A549 (cell line): ENCODE data around the gene AUH.
A peak's percentile ranks its signal among the peaks of the same experiment; 100 is the strongest.

Experiments
- CTCF ChIP-seq: fragments of >200 bp; sonication (Bioruptor Twin); formaldehyde crosslinking; IDR thresholded peaks from 3 replicates; pipeline ENCODE4 v1.5.1; 2016
- ELK1 ChIP-seq: fragments of 150-350 bp; IDR thresholded peaks from 2 replicates; pipeline ENCODE4 v1.6.1; 2014; ENCODE audit warnings: low read depth, mild to moderate bottlenecking, low read length
- HEYL ChIP-seq: fragments of 250-450 bp; sonication (Bioruptor Pico); IDR thresholded peaks from 2 replicates; pipeline ENCODE4 v1.8.0; 2021; ENCODE audit warnings: mild to moderate bottlenecking, moderate library complexity
- HOXA7 ChIP-seq: fragments of 250-450 bp; sonication (Bioruptor Pico); IDR thresholded peaks from 2 replicates; pipeline ENCODE4 v1.5.0; 2020; ENCODE audit warnings: mild to moderate bottlenecking, moderate library complexity
- JUNB ChIP-seq: fragments of >200 bp; sonication (Bioruptor Twin); formaldehyde crosslinking; IDR thresholded peaks from 2 replicates; pipeline ENCODE4 v1.6.1; 2016
- KDM1A ChIP-seq: fragments of 200-600 bp; sonication (generic); IDR thresholded peaks from 2 replicates; pipeline ENCODE4 v1.6.1; 2016; ENCODE audit warnings: low read depth, mild to moderate bottlenecking
- PHF8 ChIP-seq: fragments of 200-600 bp; sonication (generic); IDR thresholded peaks from 2 replicates; pipeline ENCODE4 v1.6.1; 2016; ENCODE audit warnings: low read depth, mild to moderate bottlenecking, antibody characterized with exemption, moderate library complexity, borderline replicate concordance
- POLR2A ChIP-seq: IDR thresholded peaks from 2 replicates; pipeline ENCODE4 v1.6.1; 2012; ENCODE audit warnings: mild to moderate bottlenecking, low read length
- RCOR1 ChIP-seq: fragments of 150-350 bp; IDR thresholded peaks from 2 replicates; pipeline ENCODE4 v1.6.1; 2014; ENCODE audit warnings: antibody characterized with exemption, low read length, low read depth
- TP53 ChIP-seq: fragments of 250-450 bp; sonication (Bioruptor Pico); IDR thresholded peaks from 2 replicates; pipeline ENCODE4 v1.5.0; 2021; ENCODE audit warnings: mild to moderate bottlenecking, moderate library complexity
- ZNF302 ChIP-seq: fragments of 250-450 bp; sonication (Bioruptor Pico); IDR thresholded peaks from 2 replicates; pipeline ENCODE4 v1.9.0; 2021; ENCODE audit warnings: inconsistent platforms, mild to moderate bottlenecking, moderate library complexity
- TF ChIP-seq, protein P1 (sequence below): fragments of 250-450 bp; sonication (Bioruptor Pico); IDR thresholded peaks from 2 replicates; pipeline ENCODE4 v1.5.0; 2020; ENCODE audit warnings: low read depth, mild to moderate bottlenecking, moderate library complexity
- TF ChIP-seq, protein P2 (sequence below): fragments of 450-650 bp; IDR thresholded peaks from 2 replicates; pipeline ENCODE4 v1.6.1; 2014; ENCODE audit warnings: antibody characterized with exemption
- TF ChIP-seq, protein P3 (sequence below): fragments of 200-600 bp; sonication (generic); IDR thresholded peaks from 2 replicates; pipeline ENCODE4 v1.6.1; 2016; ENCODE audit warnings: antibody characterized with exemption, mild to moderate bottlenecking, moderate library complexity

GRCh38 chr9:91302831-91303230 lies 58.9 kb downstream of the AUH start:
- no peak for TF ChIP-seq TP53
- no peak for TF ChIP-seq PHF8
- TF ChIP-seq CTCF = no peak
- TF ChIP-seq, protein P1, sequence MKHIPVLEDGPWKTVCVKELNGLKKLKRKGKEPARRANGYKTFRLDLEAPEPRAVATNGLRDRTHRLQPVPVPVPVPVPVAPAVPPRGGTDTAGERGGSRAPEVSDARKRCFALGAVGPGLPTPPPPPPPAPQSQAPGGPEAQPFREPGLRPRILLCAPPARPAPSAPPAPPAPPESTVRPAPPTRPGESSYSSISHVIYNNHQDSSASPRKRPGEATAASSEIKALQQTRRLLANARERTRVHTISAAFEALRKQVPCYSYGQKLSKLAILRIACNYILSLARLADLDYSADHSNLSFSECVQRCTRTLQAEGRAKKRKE (CRISPR knock-in tag) = no peak
- TF ChIP-seq HEYL (CRISPR knock-in tag) = no peak
- TF ChIP-seq ZNF302 (CRISPR knock-in tag) = no peak
- no peak for TF ChIP-seq POLR2A
- TF ChIP-seq, protein P2, sequence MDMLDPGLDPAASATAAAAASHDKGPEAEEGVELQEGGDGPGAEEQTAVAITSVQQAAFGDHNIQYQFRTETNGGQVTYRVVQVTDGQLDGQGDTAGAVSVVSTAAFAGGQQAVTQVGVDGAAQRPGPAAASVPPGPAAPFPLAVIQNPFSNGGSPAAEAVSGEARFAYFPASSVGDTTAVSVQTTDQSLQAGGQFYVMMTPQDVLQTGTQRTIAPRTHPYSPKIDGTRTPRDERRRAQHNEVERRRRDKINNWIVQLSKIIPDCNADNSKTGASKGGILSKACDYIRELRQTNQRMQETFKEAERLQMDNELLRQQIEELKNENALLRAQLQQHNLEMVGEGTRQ = no peak
- TF ChIP-seq ELK1 = no peak
- TF ChIP-seq RCOR1 = no peak
- TF ChIP-seq JUNB = peak; percentile 74
- no peak for TF ChIP-seq KDM1A
- TF ChIP-seq HOXA7 (CRISPR knock-in tag) = no peak
- TF ChIP-seq, protein P3, sequence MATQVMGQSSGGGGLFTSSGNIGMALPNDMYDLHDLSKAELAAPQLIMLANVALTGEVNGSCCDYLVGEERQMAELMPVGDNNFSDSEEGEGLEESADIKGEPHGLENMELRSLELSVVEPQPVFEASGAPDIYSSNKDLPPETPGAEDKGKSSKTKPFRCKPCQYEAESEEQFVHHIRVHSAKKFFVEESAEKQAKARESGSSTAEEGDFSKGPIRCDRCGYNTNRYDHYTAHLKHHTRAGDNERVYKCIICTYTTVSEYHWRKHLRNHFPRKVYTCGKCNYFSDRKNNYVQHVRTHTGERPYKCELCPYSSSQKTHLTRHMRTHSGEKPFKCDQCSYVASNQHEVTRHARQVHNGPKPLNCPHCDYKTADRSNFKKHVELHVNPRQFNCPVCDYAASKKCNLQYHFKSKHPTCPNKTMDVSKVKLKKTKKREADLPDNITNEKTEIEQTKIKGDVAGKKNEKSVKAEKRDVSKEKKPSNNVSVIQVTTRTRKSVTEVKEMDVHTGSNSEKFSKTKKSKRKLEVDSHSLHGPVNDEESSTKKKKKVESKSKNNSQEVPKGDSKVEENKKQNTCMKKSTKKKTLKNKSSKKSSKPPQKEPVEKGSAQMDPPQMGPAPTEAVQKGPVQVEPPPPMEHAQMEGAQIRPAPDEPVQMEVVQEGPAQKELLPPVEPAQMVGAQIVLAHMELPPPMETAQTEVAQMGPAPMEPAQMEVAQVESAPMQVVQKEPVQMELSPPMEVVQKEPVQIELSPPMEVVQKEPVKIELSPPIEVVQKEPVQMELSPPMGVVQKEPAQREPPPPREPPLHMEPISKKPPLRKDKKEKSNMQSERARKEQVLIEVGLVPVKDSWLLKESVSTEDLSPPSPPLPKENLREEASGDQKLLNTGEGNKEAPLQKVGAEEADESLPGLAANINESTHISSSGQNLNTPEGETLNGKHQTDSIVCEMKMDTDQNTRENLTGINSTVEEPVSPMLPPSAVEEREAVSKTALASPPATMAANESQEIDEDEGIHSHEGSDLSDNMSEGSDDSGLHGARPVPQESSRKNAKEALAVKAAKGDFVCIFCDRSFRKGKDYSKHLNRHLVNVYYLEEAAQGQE = no peak
